COLO668 (cell line): ENCODE results near the gene TMEM245.
"Not testable (repeated sequence)": the region's sequence is repeated elsewhere in the genome, so short reads cannot be mapped to it uniquely, and the experiment has no call there.

ENCODE experiments used
- DNase-seq: peaks from one replicate; lab custom pipeline; 2025; ENCODE audit not compliant: unreplicated experiment; lab: John Stamatoyannopoulos, UW

Gene TMEM245

DNA sequence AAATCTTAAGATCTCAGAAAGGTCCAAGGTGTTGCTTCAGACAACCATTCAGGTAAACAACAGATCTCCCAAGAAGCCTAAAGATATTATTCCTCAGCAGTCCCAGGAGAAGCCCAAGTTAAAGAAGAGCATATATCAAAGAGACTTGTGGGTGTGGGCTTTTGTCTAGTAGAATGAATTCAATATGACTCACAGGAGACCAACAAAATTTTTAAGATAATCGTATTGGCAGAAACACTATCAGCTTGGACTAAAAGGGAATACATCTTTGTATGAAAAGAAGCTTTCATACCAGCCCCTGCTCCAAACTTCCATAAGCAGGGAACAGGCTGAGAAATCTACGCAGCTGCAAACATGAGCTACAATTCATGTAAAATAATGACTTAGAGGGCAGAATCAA is 116.6 kb downstream of the TMEM245 start:
- no peak for DNase-seq

DNA sequence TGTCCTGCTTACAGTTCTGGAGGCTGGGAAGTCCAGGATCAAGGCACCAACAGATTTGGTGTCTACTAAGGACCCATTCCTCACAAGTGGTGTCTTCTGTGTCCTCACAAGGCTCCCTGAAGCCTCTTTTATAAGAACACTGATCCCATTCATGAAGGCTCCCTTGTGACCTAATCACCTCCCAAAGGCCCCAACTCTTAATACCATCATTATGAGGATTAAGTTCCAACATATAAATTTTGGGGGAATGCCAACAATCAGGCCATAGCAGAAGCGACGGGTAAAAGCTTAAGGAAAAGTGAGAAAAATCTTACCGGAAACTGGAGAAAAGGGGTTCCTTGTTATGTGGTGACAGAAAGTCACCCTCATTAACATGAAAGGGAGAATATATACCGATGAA is 117.6 kb downstream of the TMEM245 start:
- DNase-seq, result no peak

DNA sequence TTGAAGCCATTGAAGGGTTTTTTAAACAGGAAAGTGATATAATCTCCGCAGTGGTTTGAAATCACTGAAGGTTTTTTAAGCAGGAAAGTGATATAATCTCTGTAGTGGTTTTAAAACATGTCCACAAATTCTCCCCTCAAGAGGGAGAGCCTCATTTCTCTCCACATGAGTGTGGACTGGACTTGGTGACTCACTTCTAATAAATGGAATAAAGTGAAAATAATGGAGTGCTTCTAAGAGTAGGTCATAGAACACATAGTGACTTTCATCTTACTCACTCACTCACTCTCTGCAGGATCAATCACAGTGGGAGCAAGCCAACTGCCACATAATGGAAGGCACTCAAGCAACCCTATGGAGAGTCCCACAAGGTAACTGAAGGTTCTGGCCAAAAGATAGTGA is 118.5 kb downstream of the TMEM245 start:
- no peak for DNase-seq

DNA sequence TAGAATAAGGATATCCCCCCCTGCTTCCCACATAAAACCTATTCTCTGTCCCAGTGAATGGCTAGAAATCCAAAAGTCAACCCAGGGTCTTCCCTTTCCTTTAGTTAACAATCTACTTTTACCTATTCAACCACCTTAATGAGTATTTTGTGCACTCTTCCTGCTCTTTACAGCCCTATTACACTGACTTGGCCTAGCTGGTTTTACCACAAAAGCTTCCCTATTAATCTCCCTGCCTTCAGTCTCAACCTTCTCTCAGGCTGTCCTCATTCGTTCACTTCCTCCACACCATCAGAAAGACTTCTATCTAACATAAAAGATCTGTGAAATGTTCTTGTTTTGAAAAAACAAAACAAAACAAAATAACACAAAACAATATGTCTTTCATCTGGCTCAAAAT is 122.6 kb downstream of the TMEM245 start:
- no peak for DNase-seq

DNA sequence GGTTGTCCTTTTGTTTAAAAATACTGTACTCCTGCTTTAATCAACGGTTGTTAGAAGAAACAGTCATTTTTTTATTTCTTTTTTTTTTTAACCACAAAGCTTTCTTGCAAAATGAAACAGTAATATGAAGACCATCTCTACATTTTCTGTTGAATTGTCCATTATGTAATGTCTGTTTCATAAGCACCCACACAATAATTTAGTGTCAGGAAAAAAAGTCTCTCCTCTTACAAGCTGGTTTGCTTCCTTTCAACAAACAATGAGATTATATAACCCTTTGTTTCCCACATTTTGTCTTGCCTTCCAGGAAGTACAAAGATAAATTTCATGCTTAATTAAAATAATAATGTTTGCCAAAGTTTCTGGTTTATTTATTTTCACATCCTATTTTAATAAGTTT is 123.1 kb downstream of the TMEM245 start:
- DNase-seq, result no peak

DNA sequence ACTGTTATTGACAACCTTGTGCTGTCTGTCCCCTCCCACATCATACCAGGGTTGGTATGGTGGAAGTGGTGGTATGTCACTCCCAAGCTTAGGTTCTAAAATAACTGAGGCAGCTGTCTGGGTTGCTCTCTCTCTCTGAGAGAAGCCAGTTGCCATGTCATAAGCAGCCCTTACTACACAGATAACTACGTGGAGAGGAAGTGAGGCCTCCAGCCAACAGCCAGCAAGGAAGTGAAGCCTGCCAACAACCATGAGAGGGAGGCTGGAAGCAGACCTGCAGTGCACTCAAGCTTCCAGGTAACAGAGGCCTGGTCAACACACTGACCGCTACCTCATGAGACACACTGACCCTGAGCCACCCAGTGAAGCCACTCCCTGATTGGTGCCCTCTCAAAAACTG is 125.1 kb downstream of the TMEM245 start:
- DNase-seq, result no peak

DNA sequence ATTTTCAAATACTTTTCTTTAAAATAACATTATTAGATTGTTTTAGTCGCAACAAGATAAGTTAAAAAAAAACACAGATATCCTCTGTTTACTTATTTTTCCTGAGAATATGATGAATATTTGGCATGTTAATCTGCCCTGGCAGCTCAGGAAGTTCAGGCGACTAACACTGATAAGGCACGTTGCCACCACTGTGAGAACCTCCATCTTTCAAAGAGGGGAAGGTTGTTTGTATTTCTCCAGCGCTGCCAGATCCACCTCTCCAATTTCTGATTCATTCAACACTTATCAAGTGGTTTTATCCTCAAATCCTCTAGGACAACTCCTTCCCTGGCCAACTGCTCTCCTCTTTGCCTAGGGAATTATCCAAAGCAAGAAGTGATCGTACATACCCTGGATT is 128.3 kb downstream of the TMEM245 start:
- DNase-seq, result no peak

DNA sequence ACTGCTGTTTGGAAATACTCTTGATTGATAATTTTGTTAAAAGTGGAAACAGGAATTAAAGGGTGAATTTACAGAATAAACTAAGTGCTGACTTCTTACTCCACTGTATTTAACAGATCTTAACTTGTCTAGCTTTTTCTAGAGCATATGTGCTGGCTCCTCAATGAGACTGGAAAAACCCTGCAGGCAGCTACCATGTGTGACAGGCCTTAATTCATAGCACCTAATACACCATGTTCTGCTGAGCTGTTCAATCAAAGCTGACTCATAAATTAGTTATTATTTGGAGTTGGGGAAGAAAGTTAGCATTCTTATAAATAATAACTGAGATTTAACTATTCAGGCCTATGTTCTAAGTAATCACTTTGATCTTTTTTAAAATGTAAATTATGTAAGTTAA is 135.9 kb downstream of the TMEM245 start:
- no peak for DNase-seq

DNA sequence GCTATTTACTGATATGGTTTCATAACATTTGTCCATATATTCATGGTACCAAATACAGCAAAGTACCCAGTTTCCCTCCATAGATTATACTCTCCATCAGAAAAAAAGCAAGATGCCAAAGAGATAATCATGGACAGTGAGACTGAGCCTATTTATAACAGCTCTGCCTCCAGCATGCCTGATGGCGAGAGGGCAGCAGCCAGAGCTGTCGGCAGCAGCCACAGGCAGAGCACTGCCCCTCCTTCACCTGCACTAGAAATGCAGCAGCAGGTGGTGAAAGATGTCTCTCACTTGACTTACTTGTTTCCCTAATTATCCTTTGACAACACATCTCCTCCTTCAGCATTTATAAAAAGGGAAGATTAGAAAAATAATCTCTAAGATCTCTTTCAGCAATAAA is 138.9 kb downstream of the TMEM245 start:
- DNase-seq, result no peak

DNA sequence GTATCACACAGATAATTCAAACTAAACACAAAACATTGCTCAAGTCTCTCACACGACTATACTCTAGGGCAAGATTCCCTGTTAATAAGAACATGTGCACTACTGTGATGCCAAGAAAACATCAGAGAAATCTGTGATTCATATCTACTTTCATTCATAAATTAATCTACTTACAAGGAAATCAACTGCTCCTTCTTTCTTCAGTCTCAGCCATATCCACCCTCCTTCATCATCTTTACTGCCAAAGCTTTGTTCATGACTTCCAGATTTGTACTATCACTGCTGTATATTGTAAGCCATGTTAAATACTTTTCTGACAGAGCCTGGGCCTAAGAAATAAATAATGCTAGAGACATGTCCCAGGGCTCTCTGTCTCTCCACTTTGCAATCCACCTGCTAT is 141.5 kb downstream of the TMEM245 start:
- no peak for DNase-seq

DNA sequence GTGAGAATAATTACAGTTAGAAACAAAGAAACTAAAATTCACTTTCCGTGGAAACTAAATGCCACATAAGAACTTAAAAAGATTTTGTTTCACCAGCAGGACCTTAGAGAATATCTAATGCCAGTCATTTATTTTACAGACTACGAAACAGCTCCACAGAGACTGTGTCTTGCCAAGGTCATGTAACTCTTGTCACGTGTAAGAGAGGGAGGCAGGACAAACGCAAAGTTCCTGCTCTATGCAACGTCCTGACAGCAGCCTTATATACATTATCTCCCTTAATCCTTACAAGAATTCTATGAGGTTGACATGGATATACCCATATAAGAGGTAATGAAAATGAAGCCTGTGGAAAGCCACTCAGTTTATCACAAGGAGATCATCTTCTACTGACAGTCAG is 145.9 kb downstream of the TMEM245 start:
- DNase-seq, result no peak

DNA sequence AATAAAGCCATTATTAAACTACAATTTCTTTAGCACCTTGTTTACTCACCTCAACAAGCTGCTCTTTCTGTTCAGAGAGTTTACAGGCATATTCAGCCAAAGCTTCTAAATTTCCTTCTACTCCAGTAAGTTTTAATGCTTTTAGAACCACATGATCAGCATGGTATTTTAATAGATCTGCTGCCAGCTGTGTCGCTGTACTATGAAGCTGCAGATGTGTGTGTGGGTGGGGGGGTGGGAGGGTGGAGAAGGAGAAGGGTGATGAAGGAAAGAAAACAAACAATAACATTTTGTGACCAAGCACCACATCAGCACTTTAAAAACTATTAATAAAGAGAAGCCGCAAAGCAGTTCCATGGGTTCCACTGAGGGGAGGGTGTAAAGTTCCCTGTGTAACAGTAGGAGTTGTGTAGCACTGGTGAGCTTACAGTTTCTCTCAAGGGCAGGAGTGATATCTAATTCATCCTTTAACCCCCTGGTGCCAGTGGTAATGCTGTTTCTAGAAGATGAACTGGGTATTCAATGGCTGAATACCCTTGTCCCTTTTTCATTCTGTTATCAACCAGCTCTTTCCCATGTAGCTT is 147.0 kb downstream of the TMEM245 start:
- DNase-seq, result no peak

DNA sequence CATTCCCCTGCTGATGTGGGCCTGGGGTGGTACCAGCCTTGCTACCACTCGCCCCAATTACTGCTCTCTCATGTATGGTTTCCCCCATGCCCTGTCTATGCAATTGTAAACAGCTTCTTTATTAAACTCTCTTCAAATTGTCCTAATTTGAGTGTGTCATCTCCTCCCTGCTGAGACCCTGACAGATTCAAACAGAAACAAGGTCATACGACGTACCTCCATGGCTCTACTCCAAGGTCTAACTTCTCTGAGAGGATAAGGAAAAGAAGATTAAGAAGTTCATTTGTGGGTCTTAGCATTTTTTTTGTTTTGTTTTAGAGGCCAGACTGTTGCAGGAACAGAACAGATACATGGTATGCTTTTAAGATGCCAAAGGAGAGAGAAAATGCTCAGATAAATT is 147.6 kb downstream of the TMEM245 start:
- DNase-seq, result no peak

DNA sequence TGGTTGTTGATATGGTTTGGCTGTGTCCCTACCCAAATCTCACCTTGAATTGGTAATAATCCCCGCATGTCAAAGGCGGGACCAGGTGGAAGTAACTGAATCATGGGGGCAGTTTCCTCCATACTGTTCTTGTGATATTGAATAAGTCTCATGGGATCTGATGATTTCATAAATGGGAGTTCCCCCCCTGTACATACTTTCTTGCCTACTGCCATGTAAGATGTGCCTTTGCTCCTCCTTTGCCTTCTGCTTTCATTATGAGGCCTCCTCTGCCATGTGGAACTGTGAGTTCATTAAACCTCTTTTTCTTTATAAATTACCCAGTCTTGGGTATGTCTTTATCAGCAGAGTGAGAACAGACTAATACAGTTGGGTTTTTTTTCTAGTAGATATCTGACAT is 148.4 kb downstream of the TMEM245 start:
- DNase-seq, result not testable (repeated sequence)

DNA sequence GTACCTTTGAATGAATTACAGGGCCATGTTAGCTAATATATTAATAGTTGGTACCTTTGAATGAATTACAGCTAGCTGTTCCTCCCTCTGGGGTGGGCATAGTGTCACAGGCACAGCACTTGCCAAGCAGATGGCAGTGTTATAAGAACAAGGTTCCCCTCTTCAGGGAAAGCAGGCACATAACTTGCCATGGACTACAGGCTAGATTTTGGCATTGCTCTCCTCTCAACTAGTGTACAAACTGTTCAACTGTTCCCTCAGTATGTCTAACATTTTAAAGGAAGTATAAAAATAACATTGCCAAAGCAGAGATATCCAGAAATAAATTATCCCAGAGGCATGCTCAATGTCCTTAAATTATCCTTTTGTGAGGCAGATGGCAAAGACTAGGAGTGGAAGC is 151.8 kb downstream of the TMEM245 start:
- no peak for DNase-seq
